GM13976 (cell line): ENCODE results near the gene NUDT1.

Experiments
- DNase-seq: peaks from one replicate; pipeline ENCODE4 v3.0.0; 2012; ENCODE audit warnings: low spot score
- in situ Hi-C: fragments of 300-500 bp; cut with MboI; formaldehyde crosslinking; loops from one replicate; pipeline ENCODE4 v1.12.0; 2022; ENCODE audit warnings: low sequenced_read_pairs, mixed read lengths, inconsistent platforms; ENCODE audit not compliant: unreplicated experiment
- TF ChIP-seq, protein P1 (sequence below): IDR thresholded peaks from 2 replicates; pipeline ENCODE4 v1.5.1; 2012; ENCODE audit warnings: borderline replicate concordance, mild to moderate bottlenecking; ENCODE audit not compliant: insufficient read depth; ENCODE audit errors: extremely low read depth, missing control alignments, control extremely low read depth

Gene NUDT1

DNA sequence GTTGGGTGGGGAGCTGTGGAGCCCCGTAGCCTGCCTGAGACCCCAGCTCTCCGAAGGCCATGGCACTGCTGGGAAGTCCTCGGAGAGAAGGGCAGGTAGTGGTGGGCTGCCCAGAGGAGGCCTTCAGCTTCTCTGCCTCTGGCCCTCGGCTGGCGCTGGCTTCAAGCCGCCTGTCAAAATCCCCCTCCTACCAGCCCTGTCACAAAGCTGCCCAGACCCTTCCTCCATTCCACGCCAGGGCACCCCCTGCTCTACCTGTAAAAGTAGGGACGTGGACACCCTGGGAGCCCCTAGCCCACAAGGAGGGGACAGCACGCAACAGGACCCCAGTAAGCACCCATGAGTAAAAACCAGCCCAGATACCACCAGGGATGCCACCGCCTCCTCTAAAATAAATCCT is 40.9 kb upstream of the NUDT1 start:
- TF ChIP-seq, protein P1, sequence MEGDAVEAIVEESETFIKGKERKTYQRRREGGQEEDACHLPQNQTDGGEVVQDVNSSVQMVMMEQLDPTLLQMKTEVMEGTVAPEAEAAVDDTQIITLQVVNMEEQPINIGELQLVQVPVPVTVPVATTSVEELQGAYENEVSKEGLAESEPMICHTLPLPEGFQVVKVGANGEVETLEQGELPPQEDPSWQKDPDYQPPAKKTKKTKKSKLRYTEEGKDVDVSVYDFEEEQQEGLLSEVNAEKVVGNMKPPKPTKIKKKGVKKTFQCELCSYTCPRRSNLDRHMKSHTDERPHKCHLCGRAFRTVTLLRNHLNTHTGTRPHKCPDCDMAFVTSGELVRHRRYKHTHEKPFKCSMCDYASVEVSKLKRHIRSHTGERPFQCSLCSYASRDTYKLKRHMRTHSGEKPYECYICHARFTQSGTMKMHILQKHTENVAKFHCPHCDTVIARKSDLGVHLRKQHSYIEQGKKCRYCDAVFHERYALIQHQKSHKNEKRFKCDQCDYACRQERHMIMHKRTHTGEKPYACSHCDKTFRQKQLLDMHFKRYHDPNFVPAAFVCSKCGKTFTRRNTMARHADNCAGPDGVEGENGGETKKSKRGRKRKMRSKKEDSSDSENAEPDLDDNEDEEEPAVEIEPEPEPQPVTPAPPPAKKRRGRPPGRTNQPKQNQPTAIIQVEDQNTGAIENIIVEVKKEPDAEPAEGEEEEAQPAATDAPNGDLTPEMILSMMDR = no peak
- in situ Hi-C loops = no loop called here
- DNase-seq = no peak

DNA sequence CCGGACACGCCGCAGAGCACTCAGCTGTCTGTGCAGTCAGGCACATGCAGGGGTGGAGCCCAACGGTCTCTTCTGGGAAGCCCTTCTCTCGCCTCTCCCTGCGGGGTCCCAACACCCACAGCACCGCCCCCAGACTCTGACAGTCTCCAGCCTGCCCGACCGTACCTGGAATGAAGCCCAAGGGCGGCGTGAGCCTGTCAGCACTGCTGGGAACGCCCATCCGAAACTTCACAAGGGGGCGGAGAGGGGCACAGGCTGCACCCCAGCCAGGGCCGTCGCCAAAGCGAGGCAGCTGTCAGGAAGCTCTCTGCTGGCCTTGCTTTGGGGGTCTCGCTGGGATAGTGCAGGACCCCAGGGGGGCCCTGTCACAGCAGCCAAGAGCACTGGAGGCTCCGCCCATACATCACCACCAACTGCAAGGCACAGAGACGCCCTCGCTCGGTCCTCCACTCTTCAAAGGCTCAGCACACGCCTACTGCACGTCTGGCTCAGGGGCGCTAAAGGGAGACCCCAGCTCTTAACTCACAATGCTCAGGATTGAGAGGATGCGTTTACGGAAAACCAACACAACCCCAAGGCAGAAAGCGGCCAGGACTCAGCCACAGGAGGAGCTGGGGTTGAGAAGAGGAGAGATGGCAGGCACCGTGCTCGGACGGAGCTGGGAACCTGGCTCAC is 40.2 kb upstream of the NUDT1 start:
- TF ChIP-seq, protein P1 = no peak
- in situ Hi-C loops = no loop called here
- no peak for DNase-seq

DNA sequence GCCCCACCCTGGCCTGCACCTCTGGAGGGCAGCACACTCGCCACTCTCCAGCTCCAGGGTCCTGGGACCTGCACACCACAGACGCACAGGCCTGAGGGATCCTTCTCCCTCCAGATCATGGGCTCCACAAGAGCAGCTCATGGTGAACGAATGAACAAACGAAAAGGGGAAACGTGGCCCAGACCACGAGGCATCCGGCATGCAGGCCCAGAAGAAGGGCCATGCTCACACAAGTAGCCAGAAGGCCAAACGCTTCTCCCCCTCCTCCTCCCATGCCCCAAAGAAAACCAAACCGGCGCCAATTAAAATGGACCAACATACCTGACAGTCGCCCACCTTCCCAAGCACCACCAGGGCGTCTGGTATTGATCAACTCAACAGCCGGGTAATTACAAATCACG is 39.7 kb upstream of the NUDT1 start:
- no peak for DNase-seq
- TF ChIP-seq, protein P1 = no peak
- in situ Hi-C loops = no loop called here

DNA sequence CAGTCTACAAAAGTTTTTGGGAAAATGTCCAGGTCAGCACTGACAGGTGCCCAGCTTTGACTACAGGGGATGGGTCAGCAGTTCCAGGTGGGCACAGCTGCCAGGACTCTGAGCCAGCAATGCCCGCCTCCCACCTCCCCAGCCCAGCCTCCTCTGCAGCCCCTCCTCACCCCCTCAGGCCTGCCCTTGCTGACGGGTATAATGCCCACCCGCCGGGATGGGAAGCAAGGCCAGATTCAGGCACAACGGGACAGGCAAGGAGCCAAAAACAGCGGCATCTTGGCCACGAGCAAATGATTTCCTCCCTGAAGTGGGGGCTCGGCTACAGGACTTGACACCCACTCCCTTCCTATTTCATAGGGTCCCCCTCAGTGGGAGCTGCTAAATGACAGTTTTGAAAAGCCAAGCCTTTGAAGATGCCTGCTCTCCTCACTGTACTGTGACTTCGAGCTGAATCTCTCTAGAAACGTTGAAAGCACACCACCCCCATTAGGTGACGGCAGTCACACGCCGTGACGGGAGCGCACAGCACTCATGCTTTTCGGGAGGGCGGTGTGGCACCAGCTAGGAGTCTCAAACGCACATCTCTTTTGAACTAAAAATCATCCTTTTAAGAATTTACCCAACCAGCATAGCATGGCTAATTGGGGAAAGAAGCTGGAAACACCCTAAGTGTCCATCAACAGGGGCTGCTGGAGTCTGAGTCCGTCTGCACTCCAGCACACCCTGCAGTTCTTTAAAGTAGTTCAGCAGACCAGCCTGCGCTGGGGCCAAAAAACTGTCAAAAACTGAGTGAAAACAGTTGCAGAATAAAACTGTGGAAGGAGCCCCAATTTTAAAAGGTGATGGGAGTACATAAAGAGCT is 38.9 kb upstream of the NUDT1 start:
- DNase-seq = no peak
- TF ChIP-seq, protein P1 = no peak
- in situ Hi-C loops = no loop called here

DNA sequence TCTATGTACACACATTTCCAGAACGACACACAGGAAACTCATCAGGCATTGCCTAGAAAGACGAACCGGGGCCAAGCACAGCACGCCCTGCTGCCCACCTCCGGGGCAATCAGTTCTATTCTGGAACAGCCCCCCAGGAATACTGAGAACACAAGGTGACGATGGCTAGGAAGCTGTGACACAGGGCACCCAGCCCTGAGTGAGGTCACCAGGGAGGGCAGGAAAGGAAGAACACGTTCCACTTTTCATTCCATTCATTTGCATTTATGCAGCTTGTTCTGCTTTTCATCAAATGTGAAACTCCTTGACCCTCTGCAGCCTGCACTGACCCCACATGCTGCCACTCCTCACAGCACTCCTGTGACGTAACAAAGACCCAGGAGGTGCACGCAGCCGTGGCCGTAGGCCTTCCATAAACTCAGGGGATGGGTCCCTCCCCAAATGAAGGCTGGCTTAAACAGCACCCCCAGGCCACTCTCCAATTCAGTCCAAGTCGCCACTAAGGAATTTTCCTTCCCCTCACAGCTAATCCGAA is 38.2 kb upstream of the NUDT1 start:
- DNase-seq = no peak
- in situ Hi-C loops = no loop called here
- TF ChIP-seq, protein P1 = no peak

DNA sequence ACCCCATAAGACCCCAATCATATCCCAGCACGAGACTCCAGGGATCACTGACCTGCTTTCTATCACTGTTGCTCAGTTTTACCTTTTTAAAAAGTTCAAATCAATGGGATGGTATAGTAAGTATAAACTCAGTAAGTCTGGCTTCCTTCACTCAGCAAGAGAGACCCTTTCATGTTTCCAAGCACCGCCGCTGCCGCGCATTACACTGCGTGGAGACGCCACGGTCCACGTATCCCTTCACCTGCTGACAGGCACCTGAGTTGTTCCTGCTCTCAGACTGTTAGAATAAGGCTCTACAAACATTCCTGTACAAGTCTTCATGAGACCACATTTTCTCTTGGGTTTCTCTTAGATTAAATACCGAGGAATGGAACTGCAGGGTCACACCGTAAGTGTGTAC is 37.6 kb upstream of the NUDT1 start:
- in situ Hi-C loops = no loop called here
- TF ChIP-seq, protein P1 = no peak
- DNase-seq = no peak
